Ovary (tissue), 3 donors: ENCODE data around the gene CRTAC1.

Experiments
- CTCF ChIP-seq, 3 donors: fragments of 450-650 bp in 2 of 3; fragments of 200-600 bp in 1 of 3; IDR thresholded peaks; one replicate each; pipeline versions ENCODE4 v1.5.1 to v1.8.0; 2016 to 2022; ENCODE audit warnings: antibody characterized with exemption in 3 of 3, mild to moderate bottlenecking in 1 of 3
- EP300 ChIP-seq: sonication (generic); formaldehyde crosslinking; IDR thresholded peaks from one replicate; pipeline ENCODE4 v1.6.1; 2017; ENCODE audit warnings: antibody characterized with exemption
- POLR2A ChIP-seq: fragments of 450-650 bp; IDR thresholded peaks from one replicate; pipeline ENCODE4 v1.6.1; 2017; ENCODE audit warnings: antibody characterized with exemption, mild to moderate bottlenecking, moderate library complexity
- donor health status: DM: no; HTN: no; CAD: no.

GRCh38 chr10:97886286-97886685 is 144.1 kb downstream of the CRTAC1 start:
- no peak for TF ChIP-seq POLR2A
- no peak for TF ChIP-seq CTCF (IDR thresholded peaks at IDR 0.05)
- TF ChIP-seq EP300 = no peak
